Superior temporal gyrus (tissue), 1 donor: ENCODE results near the gene ATP13A3.
"Not testable (repeated sequence)": the region's sequence is repeated elsewhere in the genome, so short reads cannot be mapped to it uniquely, and the experiment has no call there.

ENCODE experiments used
- DNase-seq: peaks from one replicate; pipeline ENCODE4 v3.0.0-alpha.2; 2016; ENCODE audit errors: extremely low spot score

Gene ATP13A3

GRCh38 chr3:194486540-194487288 lies at the start of gene ATP13A3:
TSS of gene ATP13A3 (minus strand) at chr3:194487002. CDS start at chr3:194462190, 24,812 bp downstream.
- peak; percentile 91 for DNase-seq

GRCh38 chr3:194535199-194535598 lies 48.4 kb upstream of the ATP13A3 start:
- not testable (repeated sequence) for DNase-seq

DNA sequence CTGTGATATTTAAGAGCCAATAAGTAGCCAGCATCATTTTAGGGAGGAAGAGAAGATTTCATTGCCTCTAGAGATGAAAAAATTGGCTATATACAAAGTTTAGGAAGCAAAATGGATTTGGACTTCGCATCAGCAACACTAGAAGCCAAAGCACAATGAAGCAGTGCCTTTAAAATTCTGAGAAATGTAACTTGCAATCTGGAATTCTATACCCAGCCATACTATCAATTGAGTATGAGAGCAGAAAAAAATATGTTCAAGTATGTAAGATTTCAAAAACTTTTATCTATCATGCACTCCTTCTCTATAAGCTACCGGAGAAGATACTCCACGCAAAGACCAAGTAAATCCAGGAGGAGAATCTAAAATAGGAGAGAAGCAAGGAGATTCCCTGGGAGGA lies 47.4 kb upstream of the ATP13A3 start:
- DNase-seq: no peak

DNA sequence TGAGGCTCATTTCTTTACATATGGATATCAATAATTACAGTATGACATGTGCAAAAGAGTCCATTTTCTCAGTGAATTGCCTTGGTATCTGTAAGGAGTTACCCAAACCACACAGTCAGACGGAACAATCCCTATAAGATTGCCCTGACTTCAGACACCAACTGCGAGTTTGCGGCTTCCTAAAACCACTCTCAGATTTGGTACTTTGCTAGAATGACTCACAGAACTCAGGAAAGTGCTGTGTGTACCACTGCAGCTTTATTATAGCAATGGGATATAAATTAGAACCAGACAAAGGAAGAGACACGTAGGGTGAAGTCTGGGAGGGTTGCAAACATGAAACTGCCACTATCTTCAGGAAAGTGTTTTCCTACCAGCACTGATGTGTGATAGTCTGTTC lies 45.8 kb upstream of the ATP13A3 start:
- DNase-seq: no peak

DNA sequence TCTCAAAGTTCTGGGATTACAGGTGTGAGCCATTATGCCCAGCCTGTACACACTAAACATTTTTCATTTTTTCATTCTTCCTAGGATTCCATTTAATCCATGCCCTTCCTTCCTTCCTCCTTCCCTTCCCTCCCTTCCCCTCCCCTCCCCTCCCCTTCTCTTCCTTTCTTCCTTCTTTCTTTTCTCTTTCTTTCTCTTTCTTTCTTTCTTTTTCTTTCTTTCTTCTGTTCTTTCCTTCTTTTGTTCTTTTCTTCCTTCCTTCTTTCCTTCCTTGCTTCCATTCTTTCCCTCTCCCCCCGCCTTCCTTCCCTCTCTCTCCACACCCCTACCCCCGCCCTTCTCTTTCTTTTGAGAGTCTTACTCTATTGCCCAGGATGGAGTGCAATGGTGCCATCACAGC lies 40.9 kb upstream of the ATP13A3 start:
- no peak for DNase-seq

DNA sequence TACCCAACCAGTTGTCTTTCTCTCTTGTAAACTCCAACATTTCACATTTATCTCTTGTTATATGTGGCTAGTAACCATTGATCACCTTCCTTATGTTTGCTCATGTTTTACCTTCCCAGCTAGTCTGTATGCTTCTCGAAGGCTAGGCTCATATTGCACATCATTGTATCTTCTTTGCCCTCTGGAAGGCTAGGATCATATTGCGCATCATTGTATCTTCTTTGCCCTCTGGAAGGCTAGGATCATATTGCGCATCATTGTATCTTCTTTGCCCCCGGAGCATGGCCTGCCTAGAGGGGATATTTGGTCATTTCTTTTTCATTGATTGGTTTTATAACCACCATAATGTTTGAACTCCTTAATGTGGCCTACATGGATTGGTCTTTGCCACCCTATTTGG lies 39.4 kb upstream of the ATP13A3 start:
- DNase-seq: no peak

DNA sequence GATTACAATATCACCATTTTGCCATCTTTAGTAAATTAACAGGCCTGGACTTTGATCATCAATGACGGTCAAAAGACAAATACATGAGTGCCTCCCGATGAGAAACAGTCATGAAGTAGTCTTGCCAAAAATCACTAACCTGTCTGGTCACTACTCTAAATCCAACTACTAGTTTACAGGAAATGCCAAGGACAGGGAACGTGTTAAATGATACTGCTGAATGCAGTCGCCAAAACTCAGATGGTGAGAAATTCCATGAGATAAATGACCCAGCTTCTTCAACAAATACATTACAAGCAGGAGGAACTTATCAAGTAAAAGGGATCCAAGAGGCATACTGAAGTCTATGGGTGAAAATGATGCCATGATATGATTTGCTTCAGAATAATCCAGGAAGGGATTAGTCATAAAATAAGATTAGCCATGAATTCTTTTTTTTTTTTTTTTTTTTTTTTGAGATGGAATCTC lies 35.8 kb upstream of the ATP13A3 start:
- DNase-seq: no peak

DNA sequence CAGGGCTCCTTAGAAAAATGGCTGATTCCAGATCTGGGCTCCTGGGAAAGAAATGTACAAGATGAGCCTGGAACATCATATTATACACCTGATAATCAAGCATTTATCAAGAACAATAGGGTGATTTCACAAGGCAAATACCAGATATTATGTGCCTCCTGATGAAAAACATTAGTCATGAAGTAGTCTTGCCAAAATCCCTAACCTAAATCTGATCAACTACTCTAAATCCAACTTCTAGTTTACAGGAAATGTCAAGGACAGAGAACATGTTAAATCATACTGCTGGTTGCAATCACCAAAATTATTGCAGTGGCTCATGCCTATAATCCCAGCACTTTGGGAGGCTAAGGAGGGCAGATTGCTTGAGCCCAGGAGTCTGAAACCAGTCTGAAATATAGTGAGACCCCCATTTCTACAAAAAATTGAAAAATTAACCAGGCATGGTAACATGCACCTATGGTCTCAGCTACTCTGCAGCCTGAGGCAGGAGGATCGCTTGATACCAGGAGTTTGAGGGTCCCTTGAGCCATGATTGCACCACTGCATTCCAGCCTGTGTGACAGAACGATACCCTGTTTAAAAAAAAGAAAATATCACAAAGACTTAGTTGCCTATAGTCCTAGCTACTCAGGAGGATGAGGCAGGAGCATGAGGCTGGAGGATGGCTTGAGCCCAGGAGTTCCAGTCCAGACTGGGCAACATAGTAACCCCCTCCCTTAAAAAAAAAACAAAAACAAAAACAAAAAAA lies 34.9 kb upstream of the ATP13A3 start:
- no peak for DNase-seq

DNA sequence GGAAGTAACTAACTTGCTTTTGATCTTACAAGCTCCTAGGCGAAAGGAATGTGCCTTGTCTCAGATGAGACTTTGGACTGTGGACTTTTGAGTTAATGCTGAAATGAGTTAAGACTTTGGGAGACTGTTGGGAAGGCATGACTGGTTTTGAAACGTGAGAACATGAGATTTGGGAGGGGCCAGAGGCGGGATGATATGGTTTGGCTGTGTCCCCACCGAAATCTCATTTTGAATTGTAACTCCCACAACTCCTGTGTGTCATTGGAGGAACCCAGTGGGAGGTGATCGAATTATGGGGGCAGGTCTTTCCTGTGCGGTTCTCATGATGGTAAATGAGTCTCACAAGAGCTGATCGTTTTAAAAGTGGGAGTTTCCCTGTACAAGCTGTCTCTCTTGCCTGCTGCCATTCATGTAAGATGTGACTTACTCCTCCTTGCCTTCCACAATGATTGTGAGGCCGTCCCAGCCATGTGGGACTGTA lies 33.9 kb upstream of the ATP13A3 start:
- not testable (repeated sequence) for DNase-seq

- DNase-seq: not testable (repeated sequence)
Observed at GRCh38 chr3:194520201-194520600, 33.4 kb upstream of the ATP13A3 start.

- DNase-seq: no peak
Observed at GRCh38 chr3:194518652-194519051, 31.9 kb upstream of the ATP13A3 start.

DNA sequence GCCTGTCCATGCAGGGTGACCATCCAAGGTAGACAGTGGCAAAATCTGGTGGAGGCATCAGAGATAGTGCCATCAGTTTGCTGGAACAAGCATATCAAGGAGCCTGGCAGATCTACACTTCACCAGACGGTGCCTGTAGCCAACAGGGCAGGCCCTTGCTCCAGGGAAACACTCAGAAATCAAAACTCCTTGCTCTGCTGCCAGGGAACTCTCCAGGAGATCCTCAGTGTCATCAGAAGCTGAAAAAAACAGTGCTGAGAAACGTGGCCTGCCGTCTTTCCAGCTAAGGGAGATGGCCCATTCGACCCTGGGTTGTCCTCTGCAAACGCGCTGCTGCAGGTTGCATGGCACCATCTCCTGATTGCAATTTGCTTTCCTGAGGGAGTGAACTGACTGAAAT lies 30.5 kb upstream of the ATP13A3 start:
- DNase-seq: no peak

DNA sequence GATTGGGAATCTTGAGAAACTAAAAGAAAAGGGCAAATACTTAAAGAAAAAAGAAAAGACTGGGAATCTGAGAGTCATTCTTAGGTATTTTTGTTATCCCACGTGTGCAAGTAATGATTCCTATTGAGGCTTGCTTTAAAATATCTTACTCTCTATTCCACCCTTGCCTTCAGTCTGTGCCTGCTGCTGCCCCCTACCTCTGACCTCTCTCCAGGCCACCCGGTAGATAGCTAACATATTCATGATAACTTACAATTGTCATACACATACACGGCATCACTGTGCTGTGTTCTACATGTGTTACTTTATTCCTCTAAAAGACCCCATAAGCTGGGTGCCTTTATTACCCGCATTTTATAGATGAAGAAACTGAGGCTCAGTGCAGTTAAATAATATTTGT lies 27.8 kb upstream of the ATP13A3 start:
- no peak for DNase-seq

GRCh38 chr3:194512895-194513601 lies 26.2 kb upstream of the ATP13A3 start:
- no peak for DNase-seq

GRCh38 chr3:194508491-194509453 lies 22.0 kb upstream of the ATP13A3 start:
- no peak for DNase-seq

GRCh38 chr3:194507571-194507970 lies 20.8 kb upstream of the ATP13A3 start:
- no peak for DNase-seq

GRCh38 chr3:194505791-194506415 lies 19.1 kb upstream of the ATP13A3 start:
- no peak for DNase-seq

DNA sequence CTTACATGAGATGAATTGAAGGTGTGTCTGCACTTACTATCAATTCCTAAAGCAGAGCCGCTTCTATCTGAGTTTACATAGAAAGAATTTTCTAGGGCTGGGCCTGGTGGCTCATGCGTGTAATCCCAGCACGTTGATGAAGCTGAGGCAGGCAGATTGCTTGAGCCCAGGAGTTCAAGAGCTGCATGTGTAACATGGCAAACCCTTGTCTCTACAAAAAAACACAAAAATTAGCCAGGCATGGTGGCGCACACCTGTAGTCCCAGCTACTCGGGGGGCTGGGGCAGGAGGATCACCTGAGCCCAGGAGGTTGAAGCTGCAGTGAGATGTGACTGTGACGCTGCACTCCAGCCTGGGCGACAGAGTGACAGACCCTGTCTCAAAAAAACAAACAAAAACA lies 18.1 kb upstream of the ATP13A3 start:
- no peak for DNase-seq

DNA sequence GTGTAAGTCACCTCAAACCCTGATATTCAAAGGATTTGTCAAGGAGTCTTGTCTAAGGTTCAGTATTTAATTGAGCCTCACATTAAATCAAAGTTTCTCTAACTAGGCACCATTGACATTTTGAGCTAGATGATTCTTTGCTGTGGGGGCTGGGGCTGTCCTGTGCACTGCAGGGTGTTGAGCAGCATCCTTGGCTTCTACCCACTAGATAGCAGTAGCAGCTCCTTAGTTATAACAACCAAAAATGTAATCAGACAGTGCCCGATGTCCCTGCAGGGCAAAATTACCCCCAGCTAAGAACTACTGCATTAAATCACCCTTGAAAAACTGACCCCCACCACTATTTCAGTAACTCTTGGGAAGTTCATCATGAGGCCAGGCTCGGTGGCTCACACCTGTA lies 17.3 kb upstream of the ATP13A3 start:
- DNase-seq: no peak

DNA sequence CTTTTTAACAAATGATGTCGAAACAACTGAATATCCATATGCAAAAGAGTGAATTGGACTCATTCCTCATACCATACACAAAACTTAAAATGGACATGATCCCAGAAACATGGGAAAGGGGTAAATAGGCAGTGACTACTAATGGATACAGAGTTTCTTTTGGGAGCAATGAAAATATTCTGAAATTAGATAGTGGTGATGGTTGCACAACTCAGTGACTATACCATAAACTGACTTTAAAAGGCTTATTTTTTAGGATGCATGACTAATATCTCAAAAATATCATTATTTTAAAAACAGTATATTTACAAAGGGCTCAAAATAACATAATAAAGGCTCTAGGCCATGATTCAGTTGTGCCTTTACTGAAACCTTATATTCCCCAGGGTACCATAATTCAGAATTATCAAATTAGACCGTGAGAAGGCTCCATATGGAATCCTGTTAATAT lies 16.3 kb upstream of the ATP13A3 start:
- no peak for DNase-seq

DNA sequence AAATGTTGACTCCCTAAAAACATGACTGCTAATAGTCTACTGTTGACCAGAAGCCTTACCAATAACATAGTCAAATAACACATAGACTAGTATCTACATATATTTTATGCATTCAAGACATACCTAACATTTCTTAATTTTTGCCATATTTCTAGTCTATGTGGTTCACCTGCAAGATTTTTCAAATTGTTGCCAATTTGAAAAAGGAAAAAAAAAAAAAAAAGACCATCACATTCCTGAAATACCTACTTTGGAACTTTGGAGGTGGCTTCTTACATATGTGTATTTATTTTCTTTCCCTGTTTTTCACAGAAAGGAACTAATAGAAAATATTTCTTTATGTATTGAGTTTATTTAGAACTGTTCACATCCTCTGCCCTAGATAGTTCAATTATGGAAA lies 13.4 kb upstream of the ATP13A3 start:
- no peak for DNase-seq
